Thyroid gland (tissue), 4 donors: ENCODE results near the gene KREMEN1.

Experiments used
- CTCF ChIP-seq, 6 experiments: fragments of 200-600 bp in 3 of 6; fragments of 450-650 bp in 3 of 6; sonication (generic) in 3 of 6; IDR thresholded peaks; one replicate each; pipeline ENCODE4 v1.5.1; 2016 to 2019; ENCODE audit warnings: antibody characterized with exemption in 6 of 6, mild to moderate bottlenecking in 2 of 6, inconsistent platforms in 1 of 6, moderate library complexity in 1 of 6
- POLR2A ChIP-seq, 2 donors: fragments of 450-650 bp; IDR thresholded peaks; one replicate each; pipeline ENCODE4 v1.6.1; 2017; ENCODE audit warnings: antibody characterized with exemption in 2 of 2, mild to moderate bottlenecking in 2 of 2, moderate library complexity in 1 of 2

GRCh38 chr22:29211466-29211865 lies 138.6 kb downstream of the KREMEN1 start:
- no peak for TF ChIP-seq CTCF (IDR thresholded peaks at IDR 0.05)
- TF ChIP-seq POLR2A (IDR thresholded peaks at IDR 0.05): no peak
